ENCODE results near the gene LRP2.
"Not testable (repeated sequence)": the region's sequence is repeated elsewhere in the genome, so short reads cannot be mapped to it uniquely, and the experiment has no call there.

Gene LRP2

DNA sequence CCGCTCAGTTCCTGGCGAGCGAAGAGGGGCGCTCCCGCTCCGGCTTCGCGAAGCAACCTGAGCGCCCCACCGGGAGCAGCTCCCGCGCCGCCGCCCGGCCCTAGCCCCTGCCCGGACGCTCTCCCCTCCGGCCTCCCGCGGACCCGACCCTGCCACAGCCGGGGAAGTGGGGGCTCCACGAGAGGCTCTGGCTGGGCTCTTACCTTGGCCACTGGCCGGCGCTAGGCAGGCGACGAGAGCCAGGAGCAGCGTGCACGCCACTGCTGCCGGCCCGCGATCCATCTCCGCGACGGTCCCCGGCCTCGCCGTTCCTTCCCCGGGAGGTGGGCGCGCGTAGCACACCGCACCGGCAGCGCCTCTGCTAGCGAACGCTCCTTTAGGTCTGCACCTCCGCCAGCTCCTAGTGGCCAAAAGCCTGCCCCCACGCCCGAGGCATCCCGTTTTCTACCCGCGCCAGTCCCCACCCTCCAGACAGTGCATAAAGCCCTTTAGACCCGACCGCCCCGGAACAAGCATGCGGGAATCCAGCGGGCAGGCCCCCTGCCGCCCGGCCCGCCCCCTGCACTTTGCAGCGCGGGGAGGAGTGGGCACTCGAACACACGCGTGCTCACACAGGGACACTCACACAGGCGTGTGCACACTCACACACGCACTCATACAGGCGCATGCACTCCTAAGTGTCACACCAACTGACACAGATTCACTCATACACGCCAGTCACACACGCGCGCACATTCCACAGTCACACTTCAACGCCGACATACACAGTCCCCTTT, at the start of gene LRP2:
Gene LRP2 (minus strand): TSS at position 417 of the 776 bp plus-strand sequence. CDS start 135 bp downstream, at position 282.
- H3K4me3 ChIP-seq (ENCODE audit: low read depth, low read length): peak within 1 kb of the TSS; percentile 41
- DNase-seq (ENCODE audit: low read depth): no peak

GRCh38 chr2:169406891-169407290, 44.6 kb upstream of the LRP2 start:
- no peak for DNase-seq (ENCODE audit: low read depth)
- no peak overlapping the region for H3K4me3 ChIP-seq (ENCODE audit: low read depth, low read length)
- TF ChIP-seq, protein P1, sequence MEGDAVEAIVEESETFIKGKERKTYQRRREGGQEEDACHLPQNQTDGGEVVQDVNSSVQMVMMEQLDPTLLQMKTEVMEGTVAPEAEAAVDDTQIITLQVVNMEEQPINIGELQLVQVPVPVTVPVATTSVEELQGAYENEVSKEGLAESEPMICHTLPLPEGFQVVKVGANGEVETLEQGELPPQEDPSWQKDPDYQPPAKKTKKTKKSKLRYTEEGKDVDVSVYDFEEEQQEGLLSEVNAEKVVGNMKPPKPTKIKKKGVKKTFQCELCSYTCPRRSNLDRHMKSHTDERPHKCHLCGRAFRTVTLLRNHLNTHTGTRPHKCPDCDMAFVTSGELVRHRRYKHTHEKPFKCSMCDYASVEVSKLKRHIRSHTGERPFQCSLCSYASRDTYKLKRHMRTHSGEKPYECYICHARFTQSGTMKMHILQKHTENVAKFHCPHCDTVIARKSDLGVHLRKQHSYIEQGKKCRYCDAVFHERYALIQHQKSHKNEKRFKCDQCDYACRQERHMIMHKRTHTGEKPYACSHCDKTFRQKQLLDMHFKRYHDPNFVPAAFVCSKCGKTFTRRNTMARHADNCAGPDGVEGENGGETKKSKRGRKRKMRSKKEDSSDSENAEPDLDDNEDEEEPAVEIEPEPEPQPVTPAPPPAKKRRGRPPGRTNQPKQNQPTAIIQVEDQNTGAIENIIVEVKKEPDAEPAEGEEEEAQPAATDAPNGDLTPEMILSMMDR (IDR thresholded peaks at IDR 0.05; ENCODE audit: low read depth, low read length, missing control alignments): no peak

More for the DNA sequence above, at the start of gene LRP2:
- TF ChIP-seq, protein P1 (IDR thresholded peaks at IDR 0.05; ENCODE audit: low read depth, low read length, missing control alignments): no peak

GRCh38 chr2:169399491-169399890, 37.2 kb upstream of the LRP2 start:
- DNase-seq (ENCODE audit: low read depth); H3K4me3 ChIP-seq (ENCODE audit: low read depth, low read length): not testable (repeated sequence)

- DNase-seq (ENCODE audit: low read depth): no peak
- no peak overlapping the region for H3K4me3 ChIP-seq (ENCODE audit: low read depth, low read length)
- TF ChIP-seq, protein P1 (IDR thresholded peaks at IDR 0.05; ENCODE audit: low read depth, low read length, missing control alignments): peak; percentile 26
Measured at GRCh38 chr2:169397697-169398096, 35.4 kb upstream of the LRP2 start.

GRCh38 chr2:169395821-169396374, 33.6 kb upstream of the LRP2 start:
- H3K4me3 ChIP-seq (ENCODE audit: low read depth, low read length): no peak overlapping the region
- TF ChIP-seq, protein P1 (IDR thresholded peaks at IDR 0.05; ENCODE audit: low read depth, low read length, missing control alignments): no peak
- no peak for DNase-seq (ENCODE audit: low read depth)

DNA sequence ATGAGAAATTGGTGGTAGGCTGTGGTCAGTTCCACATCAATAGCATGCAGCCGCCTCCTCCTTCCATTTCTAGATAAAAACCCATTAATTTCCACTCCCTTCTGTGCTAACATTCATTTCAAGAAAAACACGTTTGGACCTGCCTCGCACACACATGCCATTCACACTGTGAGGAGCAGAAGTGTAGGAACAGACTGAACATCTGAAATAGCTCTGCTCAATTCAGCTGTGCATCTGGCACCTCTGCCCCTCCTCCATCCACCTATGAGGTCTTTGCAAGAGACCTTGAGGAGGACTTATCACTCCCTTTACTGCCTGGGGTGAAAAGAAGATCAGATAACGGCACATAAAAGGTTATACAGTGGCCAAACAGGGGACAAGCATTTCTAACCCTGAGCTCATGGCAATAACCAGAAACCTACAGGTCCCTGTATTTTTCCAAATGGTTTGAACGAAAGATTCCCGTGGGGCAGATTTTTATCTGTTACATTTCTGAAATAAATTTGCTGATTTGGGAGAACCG, 30.8 kb upstream of the LRP2 start:
- no peak for DNase-seq (ENCODE audit: low read depth)
- TF ChIP-seq, protein P1 (IDR thresholded peaks at IDR 0.05; ENCODE audit: low read depth, low read length, missing control alignments): no peak
- no peak overlapping the region for H3K4me3 ChIP-seq (ENCODE audit: low read depth, low read length)

GRCh38 chr2:169391236-169391635, 28.9 kb upstream of the LRP2 start:
- no peak for DNase-seq (ENCODE audit: low read depth)
- H3K4me3 ChIP-seq (ENCODE audit: low read depth, low read length): no peak overlapping the region
- TF ChIP-seq, protein P1 (IDR thresholded peaks at IDR 0.05; ENCODE audit: low read depth, low read length, missing control alignments): no peak
